Measurements from ENCODE around the gene FAM107B.

DNA sequence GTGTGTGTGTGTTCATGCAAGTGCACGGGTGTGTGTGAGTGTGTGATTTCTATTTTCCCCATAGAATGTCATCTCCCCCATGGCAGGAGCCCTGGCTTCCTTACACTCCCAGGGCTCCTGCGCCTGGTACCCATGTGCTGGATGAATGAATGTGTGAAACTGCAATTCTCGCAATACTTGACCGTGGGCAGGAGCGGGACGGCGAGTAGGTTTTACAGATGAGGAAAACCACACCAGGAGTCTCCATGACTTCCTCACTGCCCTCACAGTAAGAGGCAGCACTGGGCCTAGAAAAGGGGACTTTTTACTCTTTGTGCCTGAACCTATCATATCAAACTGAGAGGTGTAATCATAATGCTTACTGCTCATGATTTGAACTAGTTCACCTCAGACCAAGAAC lies 276.4 kb downstream of the FAM107B start:
- TF ChIP-seq CTCF (IDR thresholded peaks at IDR 0.05) (no peak), EP300 (IDR thresholded peaks at IDR 0.05) (no peak), POLR2AphosphoS5 (IDR thresholded peaks at IDR 0.05) (no peak), POLR2A (IDR thresholded peaks at IDR 0.05) (no peak)
